ENCODE data around the gene IL1R1.

The IL1R1 gene

GRCh38 chr2:102226612-102227391, 84.3 kb downstream of the IL1R1 start:
- no peaks in the 10 kb centered on the region for H3K36me3 ChIP-seq (ENCODE audit: insufficient read depth, low read length)
- no peaks in the 10 kb centered on the region for H3K27me3 ChIP-seq (ENCODE audit: insufficient read depth, low read length)
- peaks cover 2% of the 10 kb centered on the region for H3K4me1 ChIP-seq (ENCODE audit: insufficient read depth, low read length)
- H3K9me3 ChIP-seq (ENCODE audit: low read length), result no peaks in the 10 kb centered on the region
- no peak overlapping the region for H3K4me3 ChIP-seq (ENCODE audit: low read length)
- H2AFZ ChIP-seq (ENCODE audit: low read depth, low read length), result no peak overlapping the region

DNA sequence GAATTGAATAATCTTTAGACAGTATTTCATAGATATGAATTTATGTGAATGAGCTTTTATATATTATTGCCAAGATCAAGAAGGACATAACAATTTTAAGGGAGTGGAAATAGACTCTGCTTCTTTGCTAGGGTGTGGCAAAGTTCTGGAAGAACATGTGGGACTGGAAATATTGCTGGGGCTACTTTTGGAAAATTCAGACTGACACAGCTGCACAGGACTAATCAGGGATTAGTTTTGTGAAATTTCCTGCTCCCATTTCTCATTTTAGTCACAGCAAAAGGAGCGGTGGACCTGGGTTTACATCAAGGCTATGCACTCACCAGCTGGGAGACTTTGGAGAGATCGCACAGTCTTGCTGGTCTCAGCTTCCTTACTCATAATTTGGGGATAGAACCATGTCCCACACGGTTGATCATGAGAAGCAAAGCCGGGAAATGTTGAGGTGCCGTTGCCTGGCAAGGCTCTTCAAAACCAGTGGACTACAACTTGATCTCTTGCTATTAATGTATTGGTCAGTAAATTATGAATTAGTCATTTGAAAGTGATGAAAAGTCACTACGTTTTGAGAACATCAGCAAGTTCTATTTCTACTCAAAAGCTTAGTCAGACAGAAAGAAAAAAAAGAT, 86.7 kb downstream of the IL1R1 start:
- Histone ChIP-seq H3K27me3 (ENCODE audit: insufficient read depth, low read length) (no peaks in the 10 kb centered on the region), H3K4me3 (ENCODE audit: low read length) (no peak overlapping the region), H2AFZ (ENCODE audit: low read depth, low read length) (no peak overlapping the region), H3K9me3 (ENCODE audit: low read length) (no peaks in the 10 kb centered on the region), H3K36me3 (ENCODE audit: insufficient read depth, low read length) (no peaks in the 10 kb centered on the region), H3K4me1 (ENCODE audit: insufficient read depth, low read length) (peaks cover 2% of the 10 kb centered on the region)

Measured in neuron (in vitro differentiated cells).